ACC112 (cell line): Measurements from ENCODE around the gene ELOVL7.
A peak's percentile ranks its signal among the peaks of the same experiment; 100 is the strongest.
"Not testable (repeated sequence)": the region's sequence is repeated elsewhere in the genome, so short reads cannot be mapped to it uniquely, and the experiment has no call there.

Source experiments
- H2AFZ ChIP-seq: fragments of 200-600 bp; sonication (generic); one replicate; pipeline ENCODE4 v1.6.0; 2017; ENCODE audit warnings: antibody characterized with exemption, low read length; ENCODE audit not compliant: unreplicated experiment
- H3K27ac ChIP-seq: fragments of 200-600 bp; sonication (generic); 2 replicates; pipeline ENCODE4 v1.5.1; 2014; ENCODE audit warnings: low read depth, mild to moderate bottlenecking, antibody characterized with exemption, low read length, moderate library complexity
- H3K27me3 ChIP-seq: fragments of 200-600 bp; sonication (generic); 2 replicates; pipeline ENCODE4 v1.6.1; 2014; ENCODE audit warnings: mild to moderate bottlenecking, antibody characterized with exemption, low read length, moderate library complexity, mixed read lengths; ENCODE audit not compliant: insufficient read depth
- H3K36me3 ChIP-seq: fragments of 200-600 bp; sonication (generic); 2 replicates; pipeline ENCODE4 v1.6.1; 2016; ENCODE audit warnings: mild to moderate bottlenecking, antibody characterized with exemption, low read length, moderate library complexity, mixed read lengths; ENCODE audit not compliant: insufficient read depth
- H3K4me1 ChIP-seq: fragments of 200-600 bp; sonication (generic); one replicate; pipeline ENCODE4 v1.6.1; 2016; ENCODE audit warnings: low read length, mixed read lengths; ENCODE audit not compliant: insufficient read depth, unreplicated experiment, control insufficient read depth
- H3K4me3 ChIP-seq: fragments of 200-600 bp; sonication (generic); 2 replicates; pipeline ENCODE4 v1.5.1; 2014; ENCODE audit warnings: mild to moderate bottlenecking, low read depth, low read length
- H3K79me2 ChIP-seq: fragments of 200-600 bp; sonication (generic); one replicate; pipeline ENCODE4 v1.6.0; 2016; ENCODE audit warnings: low read length; ENCODE audit not compliant: control insufficient read depth, unreplicated experiment, insufficient read depth

Gene ELOVL7

GRCh38 chr5:60860572-60860971, 16.5 kb upstream of the ELOVL7 start:
- not testable (repeated sequence) for H3K36me3 ChIP-seq, H3K27ac ChIP-seq, H3K27me3 ChIP-seq, H3K4me1 ChIP-seq, H2AFZ ChIP-seq, H3K79me2 ChIP-seq, H3K4me3 ChIP-seq

GRCh38 chr5:60856066-60856465, 12.0 kb upstream of the ELOVL7 start:
- H2AFZ ChIP-seq = no peak overlapping the region
- no peaks in the 10 kb centered on the region for H3K79me2 ChIP-seq
- no peaks in the 10 kb centered on the region for H3K36me3 ChIP-seq
- H3K4me1 ChIP-seq = peaks cover 6% of the 10 kb centered on the region
- no peak overlapping the region for H3K4me3 ChIP-seq
- no peak overlapping the region for H3K27ac ChIP-seq
- H3K27me3 ChIP-seq = no peaks in the 10 kb centered on the region

GRCh38 chr5:60852940-60853339, 8.9 kb upstream of the ELOVL7 start:
- Histone ChIP-seq H3K36me3 (no peaks in the 10 kb centered on the region), H3K4me1 (peaks cover 6% of the 10 kb centered on the region), H2AFZ (no peak overlapping the region), H3K27ac (no peak overlapping the region), H3K4me3 (no peak overlapping the region), H3K27me3 (no peaks in the 10 kb centered on the region), H3K79me2 (no peaks in the 10 kb centered on the region)

- peaks cover 6% of the 10 kb centered on the region for H3K4me1 ChIP-seq
- no peaks in the 10 kb centered on the region for H3K79me2 ChIP-seq
- no peaks in the 10 kb centered on the region for H3K36me3 ChIP-seq
- H3K4me3 ChIP-seq = no peak overlapping the region
- H3K27ac ChIP-seq = no peak overlapping the region
- no peaks in the 10 kb centered on the region for H3K27me3 ChIP-seq
- H2AFZ ChIP-seq = no peak overlapping the region
Measured at GRCh38 chr5:60852317-60852716, 8.2 kb upstream of the ELOVL7 start.

- H3K27ac ChIP-seq = no peak overlapping the region
- no peak overlapping the region for H2AFZ ChIP-seq
- H3K36me3 ChIP-seq = no peaks in the 10 kb centered on the region
- 0 out of 2 replicates have a peak, but pooled peaks cover 3% of the 10 kb centered on the region for H3K27me3 ChIP-seq
- no peaks in the 10 kb centered on the region for H3K79me2 ChIP-seq
- no peak overlapping the region for H3K4me3 ChIP-seq
- H3K4me1 ChIP-seq = peaks cover 6% of the 10 kb centered on the region
Measured at GRCh38 chr5:60851626-60852025, 7.6 kb upstream of the ELOVL7 start.

GRCh38 chr5:60846298-60846697, 2.2 kb upstream of the ELOVL7 start:
- H3K79me2 ChIP-seq = no peaks in the 10 kb centered on the region
- no peak overlapping the region for H2AFZ ChIP-seq
- peaks cover 44% of the 10 kb centered on the region for H3K27me3 ChIP-seq
- H3K36me3 ChIP-seq = no peaks in the 10 kb centered on the region
- no peak overlapping the region for H3K27ac ChIP-seq
- peaks cover 5% of the 10 kb centered on the region for H3K4me1 ChIP-seq
- H3K4me3 ChIP-seq = no peak overlapping the region

GRCh38 chr5:60843386-60843935, 608 bp downstream of the ELOVL7 start:
- H3K27ac ChIP-seq = no peak overlapping the region
- H3K4me3 ChIP-seq = peak overlapping the region; percentile 81
- H2AFZ ChIP-seq = peak overlapping the region; percentile 95
- peaks cover 5% of the 10 kb centered on the region for H3K4me1 ChIP-seq
- no peaks in the 10 kb centered on the region for H3K36me3 ChIP-seq
- H3K27me3 ChIP-seq = peaks cover 61% of the 10 kb centered on the region
- H3K79me2 ChIP-seq = no peaks in the 10 kb centered on the region

GRCh38 chr5:60842871-60843385, 1.1 kb downstream of the ELOVL7 start:
- H3K27me3 ChIP-seq = peaks cover 61% of the 10 kb centered on the region
- H3K79me2 ChIP-seq = no peaks in the 10 kb centered on the region
- H3K4me3 ChIP-seq = peak overlapping the region; percentile 81
- H3K27ac ChIP-seq = no peak overlapping the region
- H2AFZ ChIP-seq = no peak overlapping the region
- peaks cover 5% of the 10 kb centered on the region for H3K4me1 ChIP-seq
- no peaks in the 10 kb centered on the region for H3K36me3 ChIP-seq

- Histone ChIP-seq H3K36me3 (no peaks in the 10 kb centered on the region), H3K79me2 (no peaks in the 10 kb centered on the region), H2AFZ (no peak overlapping the region), H3K27me3 (peaks cover 58% of the 10 kb centered on the region), H3K27ac (no peak overlapping the region), H3K4me3 (no peak overlapping the region), H3K4me1 (peaks cover 5% of the 10 kb centered on the region)
Measured at GRCh38 chr5:60841361-60841760, 2.7 kb downstream of the ELOVL7 start.

GRCh38 chr5:60836131-60836530, 7.9 kb downstream of the ELOVL7 start:
- peaks cover 8% of the 10 kb centered on the region for H3K4me1 ChIP-seq
- H3K4me3 ChIP-seq = no peak overlapping the region
- peaks cover 19% of the 10 kb centered on the region; the same call in 1 of the 2 replicates for H3K27me3 ChIP-seq
- no peaks in the 10 kb centered on the region for H3K36me3 ChIP-seq
- H2AFZ ChIP-seq = no peak overlapping the region
- no peaks in the 10 kb centered on the region for H3K79me2 ChIP-seq
- H3K27ac ChIP-seq = no peak overlapping the region

- Histone ChIP-seq H3K4me1 (peaks cover 8% of the 10 kb centered on the region), H3K79me2 (no peaks in the 10 kb centered on the region), H2AFZ (no peak overlapping the region), H3K36me3 (no peaks in the 10 kb centered on the region), H3K27ac (no peak overlapping the region), H3K27me3 (peaks cover 16% of the 10 kb centered on the region; the same call in 1 of the 2 replicates), H3K4me3 (no peak overlapping the region)
Measured at GRCh38 chr5:60835554-60835953, 8.5 kb downstream of the ELOVL7 start.
